B cell (primary cell): ENCODE data around the gene AP2B1. TPM values are rescaled to one million over a fixed set of nuclear protein-coding genes. Genes with fewer than 3 reads are reported as not detected.

Experiments used
- ATAC-seq: fragments of 200-7000 bp; cut with Tn5 transposase; one replicate; pipeline ENCODE4 v1.10.0; 2021; ENCODE audit warnings: low read depth, mild to moderate bottlenecking, moderate number of reproducible peaks, moderate library complexity
- CTCF ChIA-PET: fragments of 350-600 bp; sonication (Branson Sonifier 250); formaldehyde crosslinking; loops from one replicate; lab custom pipeline; 2021; ENCODE audit warnings: antibody characterized with exemption, inconsistent platforms; lab: Charles Lee
- POLR2A ChIA-PET: fragments of 350-600 bp; sonication (Branson Sonifier 250); formaldehyde crosslinking; loops from one replicate; lab custom pipeline; 2021; ENCODE audit warnings: antibody characterized with exemption; lab: Charles Lee
- DNase-seq: peaks from one replicate; pipeline ENCODE4 v3.0.0; 2013
- H2AFZ ChIP-seq: 2 replicates; pipeline ENCODE4 v1.6.1; 2012; ENCODE audit warnings: mild to moderate bottlenecking, low read depth, low read length; ENCODE audit not compliant: insufficient read depth, poor library complexity, severe bottlenecking
- H3K27ac ChIP-seq, 2 donors: 1 replicate in 1 of 2; 2 replicates in 1 of 2; pipeline ENCODE4 v1.5.1; 2012 to 2013; ENCODE audit warnings: low read length in 2 of 2, mild to moderate bottlenecking in 2 of 2, moderate library complexity in 1 of 2
- H3K27me3 ChIP-seq, 4 experiments: fragments of 200-600 bp in 1 of 4; sonication (generic) in 1 of 4; replicated peaks in 1 of 4; 1 replicate in 2 of 4; 2 replicates in 2 of 4; pipeline versions ENCODE4 v1.6.1 to v1.7.0; 2013 to 2016; ENCODE audit warnings: low read length in 3 of 4, mild to moderate bottlenecking in 2 of 4, mixed read lengths in 1 of 4, moderate library complexity in 1 of 4; ENCODE audit not compliant: insufficient read depth in 4 of 4, control insufficient read depth in 3 of 4; ENCODE audit errors: control extremely low read depth in 1 of 4
- H3K36me3 ChIP-seq, 2 experiments: replicated peaks in 1 of 2; 1 replicate in 1 of 2; 2 replicates in 1 of 2; pipeline versions ENCODE4 v1.6.1 to v1.7.1; 2013; ENCODE audit warnings: low read length in 1 of 2; ENCODE audit not compliant: insufficient read depth in 2 of 2, control insufficient read depth in 1 of 2; ENCODE audit errors: control extremely low read depth in 1 of 2, extremely low read depth in 1 of 2
- H3K4me1 ChIP-seq, 2 donors: fragments of 200-600 bp in 1 of 2; sonication (generic) in 1 of 2; 1 replicate in 1 of 2; 2 replicates in 1 of 2; pipeline versions ENCODE4 v1.5.1 to v1.6.1; 2013 to 2017; ENCODE audit warnings: low read length in 2 of 2; ENCODE audit not compliant: control insufficient read depth in 2 of 2, insufficient read depth in 2 of 2
- H3K4me2 ChIP-seq: replicated peaks from 2 replicates; pipeline ENCODE3; 2012; ENCODE audit warnings: mild to moderate bottlenecking, low read depth, low read length; ENCODE audit not compliant: poor library complexity, severe bottlenecking
- H3K4me3 ChIP-seq, 5 experiments: fragments of 200-600 bp in 1 of 5; sonication (generic) in 1 of 5; 1 replicate in 3 of 5; 2 replicates in 2 of 5; pipeline versions ENCODE4 v1.5.1 to v1.7.0; 2011 to 2016; ENCODE audit warnings: low read length in 4 of 5, mild to moderate bottlenecking in 4 of 5, low read depth in 2 of 5, control low read depth in 1 of 5, moderate library complexity in 1 of 5; ENCODE audit not compliant: insufficient read depth in 1 of 5; ENCODE audit errors: control extremely low read depth in 1 of 5, extremely low read depth in 1 of 5
- H3K79me2 ChIP-seq: fragments of 200-600 bp; sonication (generic); one replicate; pipeline ENCODE4 v1.6.0; 2016; ENCODE audit warnings: low read length; ENCODE audit not compliant: control insufficient read depth, insufficient read depth
- H3K9ac ChIP-seq: fragments of 200-600 bp; sonication (generic); 2 replicates; pipeline ENCODE4 v1.6.1; 2017; ENCODE audit warnings: mild to moderate bottlenecking, low read length, moderate library complexity
- H3K9me3 ChIP-seq, 3 donors: one replicate each; pipeline versions ENCODE4 v1.6.1 to v1.7.1; 2013; ENCODE audit warnings: low read length in 2 of 3; ENCODE audit not compliant: control insufficient read depth in 2 of 3, insufficient read depth in 1 of 3; ENCODE audit errors: control extremely low read depth in 1 of 3
- H4K20me1 ChIP-seq: 2 replicates; pipeline ENCODE4 v1.6.0; 2012; ENCODE audit warnings: mild to moderate bottlenecking, low read length; ENCODE audit not compliant: insufficient read depth, control insufficient read depth, poor library complexity, severe bottlenecking
- H3K27ac Mint-ChIP-seq: one replicate; pipeline ENCODE4 v1.8.0; 2021; ENCODE audit warnings: mixed read lengths
- H3K27me3 Mint-ChIP-seq: one replicate; pipeline ENCODE4 v1.8.0; 2021; ENCODE audit warnings: mixed read lengths
- H3K4me1 Mint-ChIP-seq: one replicate; pipeline ENCODE4 v1.8.0; 2021; ENCODE audit warnings: mixed read lengths
- H3K4me3 Mint-ChIP-seq: one replicate; pipeline ENCODE4 v1.8.0; 2021; ENCODE audit warnings: mixed read lengths
- H3K9me3 Mint-ChIP-seq: one replicate; pipeline ENCODE4 v1.8.0; 2022; ENCODE audit warnings: mixed read lengths; ENCODE audit not compliant: insufficient read depth
- CTCF ChIP-seq: fragments of 200-600 bp; IDR thresholded peaks from one replicate; pipeline ENCODE4 v1.8.0; 2022; ENCODE audit warnings: antibody characterized with exemption, mild to moderate bottlenecking
- EZH2 ChIP-seq: IDR thresholded peaks from 2 replicates; pipeline ENCODE4 v1.6.1; 2012; ENCODE audit warnings: borderline replicate concordance, low read depth, mild to moderate bottlenecking, moderate library complexity, low read length; ENCODE audit not compliant: insufficient read depth, poor library complexity, severe bottlenecking
- WGBS: methylation state at CpG from one replicate; pipeline ENCODE4 v1.1.5; 2013; ENCODE audit warnings: missing lambda C conversion rate; ENCODE audit not compliant: insufficient coverage; 5-methylcytosine and 5-hydroxymethylcytosine counted together
- intact Hi-C: fragments of 100-400 bp; cut with micrococcal nuclease; formaldehyde crosslinking; loops from one replicate; pipeline ENCODE4 v1.10.0; 2022
- polyA plus RNA-seq: library from polyadenylated mRNA; depleted of rRNA; stranded (reverse); fragments of >200 nt; gene quantifications from 2 replicates; pipeline ENCODE4 v1.2.3, GENCODE V29; 2012
- total RNA-seq, 2 donors: library from RNA; stranded (reverse); fragments of 120-200 nt in 1 of 2; gene quantifications; 1 replicate in 1 of 2; 2 replicates in 1 of 2; pipeline versions ENCODE4 v1.2.3 to v1.2.4, GENCODE V29; 2013 to 2022

The AP2B1 gene
- total and polyA plus RNA-seq, 2 donors (not counting 1 experiment from before 2014, with no cell fraction given), result 33.1 to 123 TPM

DNA sequence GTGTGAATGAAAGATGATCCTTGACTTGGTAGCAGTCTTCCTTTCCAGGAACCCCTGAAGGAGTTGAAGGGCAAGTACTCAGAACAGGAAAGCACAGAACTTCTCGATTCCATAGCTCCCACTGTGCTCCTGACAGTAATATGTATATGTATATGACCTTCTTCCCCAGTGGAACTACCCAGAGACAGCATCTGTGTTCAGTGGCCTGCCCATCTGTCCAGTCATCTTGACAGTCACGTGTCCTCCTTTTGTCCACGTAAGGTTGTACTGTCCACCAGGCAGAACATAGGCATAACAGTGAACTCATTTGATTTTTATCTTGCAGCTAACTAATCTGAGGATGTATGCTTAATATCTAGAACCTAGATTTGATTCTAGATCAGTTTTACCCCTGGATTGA, 106.5 kb downstream of the AP2B1 start:
- H3K4me1 ChIP-seq, result no peaks in the 10 kb centered on the region
- H3K27ac Mint-ChIP-seq, result no peak overlapping the region
- H4K20me1 ChIP-seq, result peaks cover 5% of the 10 kb centered on the region
- peaks cover 7 to 71% of the 10 kb centered on the region in 2 experiments for H3K36me3 ChIP-seq
- H3K27me3 Mint-ChIP-seq, result no peaks in the 10 kb centered on the region
- POLR2A ChIA-PET, result no interaction called here
- no peak overlapping the region for H3K4me3 Mint-ChIP-seq
- H2AFZ ChIP-seq, result no peak overlapping the region
- no peak overlapping the region for H3K4me2 ChIP-seq
- DNase-seq (no peak), ATAC-seq (no peak)
- TF ChIP-seq CTCF (no peak), EZH2 (no peak)
- no peaks in the 10 kb centered on the region for H3K79me2 ChIP-seq
- no peaks in the 10 kb centered on the region for H3K9me3 Mint-ChIP-seq
- H3K4me1 Mint-ChIP-seq, result no peaks in the 10 kb centered on the region
- CTCF ChIA-PET, result no interaction called here
- intact Hi-C loops, result no loop called here
- no peaks in the 10 kb centered on the region for H3K9me3 ChIP-seq
- H3K9ac ChIP-seq, result no peak overlapping the region
- 100% methylated on average over 2 of the region's 3 CpGs for WGBS
- H3K27ac ChIP-seq, result no peak overlapping the region
- H3K27me3 ChIP-seq, result no peaks in the 10 kb centered on the region
- no peak overlapping the region for H3K4me3 ChIP-seq

- Histone ChIP-seq H2AFZ (no peak overlapping the region), H3K79me2 (no peaks in the 10 kb centered on the region), H3K27ac (no peak overlapping the region), H4K20me1 (peaks cover 5% of the 10 kb centered on the region), H3K4me2 (no peak overlapping the region), H3K4me1 (no peaks in the 10 kb centered on the region), H3K9me3 (no peaks in the 10 kb centered on the region), H3K36me3 (peaks cover 5 to 62% of the 10 kb centered on the region in 2 experiments), H3K4me3 (no peak overlapping the region), H3K9ac (no peak overlapping the region), H3K27me3 (no peaks in the 10 kb centered on the region)
- Mint-ChIP-seq H3K4me3 (no peak overlapping the region), H3K27ac (no peak overlapping the region), H3K9me3 (no peaks in the 10 kb centered on the region), H3K4me1 (no peaks in the 10 kb centered on the region), H3K27me3 (no peaks in the 10 kb centered on the region)
- WGBS, result 100% methylated on average over 2 of the region's 2 CpGs
- ATAC-seq, result no peak
- CTCF ChIA-PET, result interaction anchor here (0.9 kb wide), 1 partner anchor 52 kb away, joined by 3 read pairs; no protein-coding TSS in a partner anchor
- DNase-seq, result no peak
- intact Hi-C loops, result no loop called here
- TF ChIP-seq EZH2, result no peak
- no peak for TF ChIP-seq CTCF
- POLR2A ChIA-PET, result no interaction called here
These were observed 107.8 kb downstream of the AP2B1 start for GRCh38 chr17:35694906-35695305.
